HCT116 (cell line): ENCODE measurements around the gene PRKN. TPM values are rescaled to one million over a fixed set of nuclear protein-coding genes. Genes with fewer than 3 reads are reported as not detected.

ENCODE experiments used
- ATAC-seq: fragments of 200-7000 bp; cut with Tn5 transposase; 2 replicates; pipeline ENCODE4 v1.9.1; 2020; ENCODE audit warnings: mild to moderate bottlenecking, moderate library complexity
- BruUV-seq: library from RNA; stranded (reverse); fragments of 400-500 nt; replicated peaks from 2 replicates; lab custom pipeline; 2021; lab: Mats Ljungman, UMichigan
- CTCF ChIA-PET: fragments of 300-600 bp; sonication (Branson Sonifier 250); formaldehyde crosslinking; loops from one replicate; lab custom pipeline; 2021; ENCODE audit warnings: antibody characterized with exemption; lab: Charles Lee
- POLR2A ChIA-PET: fragments of 300-600, 350-600 bp; sonication (Branson Sonifier 250); formaldehyde crosslinking; loops from one replicate; lab custom pipeline; 2021; ENCODE audit warnings: antibody characterized with exemption; lab: Charles Lee
- RAD21 ChIA-PET, 2 experiments: fragments of 300-600 bp; sonication (Branson Sonifier 250); formaldehyde crosslinking; loops; one replicate each; lab custom pipeline; 2023; ENCODE audit warnings: low total read pairs in 2 of 2; ENCODE audit not compliant: uncharacterized antibody in 2 of 2, unreplicated experiment in 2 of 2, low non-redundant PET in 1 of 2; lab: Charles Lee
- DNase-seq: peaks from one replicate; pipeline ENCODE4 v3.0.0-alpha.2; 2010; ENCODE audit warnings: low read depth, low spot score
- H2AFZ ChIP-seq: fragments of 200-600 bp; shearing (Covaris generic), sonication (generic); 2 replicates; pipeline ENCODE4 v1.6.1; 2017; ENCODE audit warnings: low read depth, mixed run types, mixed read lengths, antibody characterized with exemption, low read length; ENCODE audit not compliant: poor library complexity, severe bottlenecking
- H3K27ac ChIP-seq: 2 replicates; pipeline ENCODE4 v1.5.1; 2012; ENCODE audit warnings: low read depth, low read length
- H3K27me3 ChIP-seq: fragments of 200-600 bp; sonication (generic); 2 replicates; pipeline ENCODE4 v1.6.1; 2016; ENCODE audit warnings: mixed run types, low read length, mixed read lengths; ENCODE audit not compliant: insufficient read depth
- H3K36me3 ChIP-seq, 2 experiments: fragments of 200-500 bp in 1 of 2; fragments of 200-600 bp in 1 of 2; sonication (Bioruptor generic) in 1 of 2; sonication (generic) in 1 of 2; 2 replicates each; pipeline versions ENCODE4 v1.5.1 to v1.6.1; 2014 to 2016; ENCODE audit warnings: low read length in 2 of 2, inconsistent platforms in 1 of 2, mixed read lengths in 1 of 2, mixed run types in 1 of 2; ENCODE audit not compliant: insufficient read depth in 2 of 2, control insufficient read depth in 1 of 2
- H3K4me1 ChIP-seq, 2 experiments: fragments of 200-600 bp in 1 of 2; sonication (generic) in 1 of 2; 2 replicates each; pipeline versions ENCODE4 v1.5.1 to v1.6.1; 2012 to 2017; ENCODE audit warnings: low read length in 2 of 2, inconsistent platforms in 1 of 2, mild to moderate bottlenecking in 1 of 2, mixed read lengths in 1 of 2, mixed run types in 1 of 2, moderate library complexity in 1 of 2; ENCODE audit not compliant: insufficient read depth in 2 of 2, control insufficient read depth in 1 of 2
- H3K4me2 ChIP-seq: fragments of 200-600 bp; sonication (generic); 2 replicates; pipeline ENCODE4 v1.6.1; 2017; ENCODE audit warnings: mixed run types, low read length, mixed read lengths
- H3K4me3 ChIP-seq, 2 experiments: fragments of 200-600 bp in 1 of 2; sonication (generic) in 1 of 2; replicated peaks in 1 of 2; 2 replicates each; pipeline ENCODE4 v1.5.1; 2011 to 2016; ENCODE audit warnings: low read length in 2 of 2, control low read depth in 1 of 2, low read depth in 1 of 2, mild to moderate bottlenecking in 1 of 2, mixed read lengths in 1 of 2, mixed run types in 1 of 2
- H3K79me2 ChIP-seq: fragments of 200-600 bp; sonication (generic); 2 replicates; pipeline ENCODE4 v1.6.1; 2017; ENCODE audit warnings: mild to moderate bottlenecking, mixed run types, low read length, moderate library complexity, mixed read lengths; ENCODE audit not compliant: insufficient read depth
- H3K9ac ChIP-seq: fragments of 200-600 bp; sonication (generic); 2 replicates; pipeline ENCODE4 v1.6.1; 2016; ENCODE audit warnings: low read length, mixed read lengths
- H3K9me2 ChIP-seq: fragments of 200-600 bp; sonication (generic), shearing (Covaris generic); 2 replicates; pipeline ENCODE4 v1.6.1; 2017; ENCODE audit warnings: mixed run types, mild to moderate bottlenecking, moderate library complexity; ENCODE audit not compliant: insufficient read depth
- H3K9me3 ChIP-seq, 2 experiments: fragments of 200-500 bp in 1 of 2; fragments of 200-600 bp in 1 of 2; sonication (Bioruptor generic) in 1 of 2; sonication (generic) in 1 of 2; 2 replicates each; pipeline ENCODE4 v1.6.1; 2014 to 2017; ENCODE audit warnings: low read length in 2 of 2, mixed read lengths in 2 of 2, inconsistent platforms in 1 of 2, low read depth in 1 of 2, mild to moderate bottlenecking in 1 of 2, mixed run types in 1 of 2, moderate library complexity in 1 of 2; ENCODE audit not compliant: control insufficient read depth in 1 of 2, insufficient read depth in 1 of 2
- H4K20me1 ChIP-seq: fragments of 200-600 bp; sonication (generic), shearing (Covaris generic); 2 replicates; pipeline ENCODE4 v1.6.1; 2017; ENCODE audit warnings: mixed run types, mild to moderate bottlenecking, moderate library complexity; ENCODE audit not compliant: insufficient read depth
- CEBPB ChIP-seq: IDR thresholded peaks from 2 replicates; pipeline ENCODE4 v1.6.1; 2012; ENCODE audit warnings: low read depth
- EGR1 ChIP-seq: IDR thresholded peaks from 2 replicates; pipeline ENCODE4 v1.6.1; 2012; ENCODE audit warnings: low read depth
- POLR2AphosphoS5 ChIP-seq: IDR thresholded peaks from 2 replicates; pipeline ENCODE4 v1.6.1; 2011; ENCODE audit warnings: mild to moderate bottlenecking, low read depth, low read length, moderate library complexity
- RAD21 ChIP-seq: IDR thresholded peaks from 2 replicates; pipeline ENCODE4 v1.6.1; 2012; ENCODE audit warnings: low read depth, mild to moderate bottlenecking
- SP1 ChIP-seq: IDR thresholded peaks from 2 replicates; pipeline ENCODE4 v1.6.1; 2012; ENCODE audit warnings: low read depth
- TCF7L2 ChIP-seq: IDR thresholded peaks from 2 replicates; pipeline ENCODE4 v1.7.0; 2011; ENCODE audit warnings: borderline replicate concordance, inconsistent platforms; ENCODE audit not compliant: insufficient read depth, insufficient read length; ENCODE audit errors: extremely low read depth
- YY1 ChIP-seq: IDR thresholded peaks from 2 replicates; pipeline ENCODE4 v1.6.1; 2011; ENCODE audit warnings: low read length, low read depth, moderate library complexity, mild to moderate bottlenecking; ENCODE audit not compliant: insufficient replicate concordance; ENCODE audit errors: extremely low read depth
- intact Hi-C: fragments of 100-400 bp; cut with micrococcal nuclease; formaldehyde crosslinking; loops from 2 replicates; pipeline ENCODE4 v1.10.0; 2022
- total RNA-seq: library from RNA; stranded (reverse); gene quantifications from one replicate; pipeline ENCODE4 v1.2.1, GENCODE V29; 2021; ENCODE audit not compliant: unreplicated experiment
- TF ChIP-seq, protein P1 (sequence below): IDR thresholded peaks from 2 replicates; pipeline ENCODE4 v1.6.1; 2012

The PRKN gene
- total RNA-seq, 1 experiment from 2014 or later: 2.6 TPM

GRCh38 chr6:161383951-161384350 is 1343.6 kb downstream of the PRKN start:
- no peaks in the 10 kb centered on the region for H3K36me3 ChIP-seq
- no peaks in the 10 kb centered on the region for H3K79me2 ChIP-seq
- H4K20me1 ChIP-seq: no peaks in the 10 kb centered on the region
- no peaks in the 10 kb centered on the region for H3K27me3 ChIP-seq
- no peak overlapping the region for H2AFZ ChIP-seq
- intact Hi-C loops: no loop called here
- RAD21 ChIA-PET: no interaction called here
- POLR2A ChIA-PET: no interaction called here
- DNase-seq: no peak
- no TSS peak for BruUV-seq
- CTCF ChIA-PET: no interaction called here
- no peak overlapping the region for H3K4me3 ChIP-seq
- H3K4me1 ChIP-seq: no peaks in the 10 kb centered on the region
- TF ChIP-seq, protein P1, sequence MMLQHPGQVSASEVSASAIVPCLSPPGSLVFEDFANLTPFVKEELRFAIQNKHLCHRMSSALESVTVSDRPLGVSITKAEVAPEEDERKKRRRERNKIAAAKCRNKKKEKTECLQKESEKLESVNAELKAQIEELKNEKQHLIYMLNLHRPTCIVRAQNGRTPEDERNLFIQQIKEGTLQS: no peak
- TF ChIP-seq RAD21 (no peak), TCF7L2 (no peak), SP1 (no peak), EGR1 (no peak)
- TF ChIP-seq, all 23 proteins: peak for 0
- no peak overlapping the region for H3K9ac ChIP-seq
- no peaks in the 10 kb centered on the region for H3K9me3 ChIP-seq
- no peak overlapping the region for H3K4me2 ChIP-seq
- ATAC-seq: no peak
- no peak overlapping the region for H3K27ac ChIP-seq
- H3K9me2 ChIP-seq: no peaks in the 10 kb centered on the region

GRCh38 chr6:161379834-161380582 is 1347.6 kb downstream of the PRKN start:
- no peaks in the 10 kb centered on the region for H3K4me1 ChIP-seq
- no peaks in the 10 kb centered on the region for H3K36me3 ChIP-seq
- H3K4me3 ChIP-seq: no peak overlapping the region
- no peaks in the 10 kb centered on the region for H3K9me2 ChIP-seq
- H4K20me1 ChIP-seq: no peaks in the 10 kb centered on the region
- TF ChIP-seq SP1 (no peak), CEBPB (no peak), POLR2AphosphoS5 (no peak), YY1 (no peak)
- TF ChIP-seq, all 23 proteins: peak for 0
- H3K9me3 ChIP-seq: no peaks in the 10 kb centered on the region
- CTCF ChIA-PET: no interaction called here
- H2AFZ ChIP-seq: no peak overlapping the region
- no TSS peak for BruUV-seq
- H3K79me2 ChIP-seq: no peaks in the 10 kb centered on the region
- H3K27me3 ChIP-seq: no peaks in the 10 kb centered on the region
- H3K4me2 ChIP-seq: no peak overlapping the region
- H3K27ac ChIP-seq: no peak overlapping the region
- RAD21 ChIA-PET: no interaction called here
- no peak overlapping the region for H3K9ac ChIP-seq
- POLR2A ChIA-PET: no interaction called here
- intact Hi-C loops: no loop called here
- DNase-seq (no peak), ATAC-seq (no peak)
